Gastroesophageal sphincter (tissue), 4 donors: Measurements from ENCODE around the gene ABCC5. TPM values are rescaled to one million over a fixed set of nuclear protein-coding genes. Genes with fewer than 3 reads are reported as not detected.
"Not testable (repeated sequence)": the region's sequence is repeated elsewhere in the genome, so short reads cannot be mapped to it uniquely, and the experiment has no call there.

Experiments used
- ATAC-seq: fragments of 150-250 bp; one replicate; pipeline ENCODE4 v1.9.1; 2016; ENCODE audit warnings: mild to moderate bottlenecking, moderate library complexity
- H3K27ac ChIP-seq, 4 donors: fragments of 200-600 bp; sonication (generic) in 3 of 4; 1 replicate in 3 of 4; 2 replicates in 1 of 4; pipeline ENCODE4 v1.5.1; 2016 to 2019
- H3K27me3 ChIP-seq: fragments of 200-600 bp; sonication (generic); one replicate; pipeline ENCODE4 v1.5.1; 2019
- H3K36me3 ChIP-seq, 2 donors: fragments of 200-600 bp; sonication (generic); one replicate each; pipeline ENCODE4 v1.5.1; 2019; ENCODE audit warnings: control low read depth in 1 of 2
- H3K4me1 ChIP-seq, 3 donors: fragments of 200-600 bp; sonication (generic); 1 replicate in 2 of 3; 2 replicates in 1 of 3; pipeline ENCODE4 v1.5.1; 2016 to 2019; ENCODE audit warnings: control low read depth in 2 of 3
- H3K4me3 ChIP-seq, 2 donors: fragments of 200-600 bp; sonication (generic); one replicate each; pipeline ENCODE4 v1.5.1; 2019; ENCODE audit warnings: mild to moderate bottlenecking in 1 of 2, moderate library complexity in 1 of 2
- H3K9me3 ChIP-seq, 3 donors: fragments of 200-600 bp; sonication (generic); one replicate each; pipeline ENCODE4 v1.5.1; 2017 to 2019; ENCODE audit warnings: control low read depth in 2 of 3
- EP300 ChIP-seq: sonication (generic); formaldehyde crosslinking; IDR thresholded peaks from one replicate; pipeline ENCODE4 v1.6.1; 2017; ENCODE audit warnings: antibody characterized with exemption, mild to moderate bottlenecking
- POLR2A ChIP-seq, 2 donors: fragments of 450-650 bp; IDR thresholded peaks; one replicate each; pipeline ENCODE4 v1.6.1; 2017; ENCODE audit warnings: antibody characterized with exemption in 2 of 2, mild to moderate bottlenecking in 2 of 2, moderate library complexity in 1 of 2
- POLR2AphosphoS5 ChIP-seq: sonication (generic); formaldehyde crosslinking; IDR thresholded peaks from one replicate; pipeline ENCODE4 v1.6.1; 2017; ENCODE audit warnings: antibody characterized with exemption
- WGBS, 2 donors: methylation state at CpG; one replicate each; pipeline ENCODE4 v1.1.5; 2018; ENCODE audit warnings: low coverage in 1 of 2; 5-methylcytosine and 5-hydroxymethylcytosine counted together
- total RNA-seq, 4 donors: library from RNA; depleted of rRNA; stranded (reverse); fragments of >200 nt; gene quantifications; one replicate each; pipeline ENCODE4 v1.1.0, GENCODE V29; 2016
- TF ChIP-seq, protein P1 (sequence below), 4 experiments: fragments of 200-600 bp in 2 of 4; fragments of 450-650 bp in 2 of 4; sonication (generic) in 1 of 4; IDR thresholded peaks; one replicate each; pipeline ENCODE4 v1.5.1; 2017 to 2019; ENCODE audit warnings: antibody characterized with exemption in 4 of 4, mild to moderate bottlenecking in 2 of 4, moderate library complexity in 2 of 4

Gene ABCC5
- total RNA-seq, 4 donors from 2014 or later, result 16.2 to 25.1 (median 17.5) TPM

DNA sequence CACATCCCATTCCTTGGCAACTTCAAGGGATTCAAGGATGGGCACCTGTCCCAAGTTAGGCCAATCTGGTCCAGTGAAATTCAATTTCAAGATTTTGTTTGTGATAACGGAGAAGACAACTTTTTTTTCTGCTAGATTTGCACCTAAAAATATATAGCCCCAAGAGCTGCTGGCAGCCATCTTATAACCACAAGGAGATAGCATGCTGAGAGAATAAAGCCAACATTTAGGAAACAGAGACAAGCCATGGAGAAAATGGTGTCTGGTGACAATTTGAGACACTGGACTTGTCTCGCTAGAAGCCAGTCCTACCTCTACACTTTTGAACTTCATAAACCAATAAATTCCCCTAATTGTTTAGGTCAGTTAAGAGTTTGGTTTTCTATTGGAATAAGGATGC, 138.4 kb downstream of the ABCC5 start:
- Histone ChIP-seq H3K9me3 (no peaks in the 10 kb centered on the region), H3K36me3 (peaks cover 0 to 16% of the 10 kb centered on the region in 2 donors), H3K27ac (no peak overlapping the region), H3K27me3 (no peaks in the 10 kb centered on the region), H3K4me3 (no peak overlapping the region), H3K4me1 (peaks cover 3 to 42% (median 7%) of the 10 kb centered on the region in 3 donors)
- no peak for ATAC-seq
- 78 to 96% methylated on average over 2 of the region's 2 CpGs for WGBS, 2 donors
- TF ChIP-seq EP300, result no peak
- TF ChIP-seq, protein P1, sequence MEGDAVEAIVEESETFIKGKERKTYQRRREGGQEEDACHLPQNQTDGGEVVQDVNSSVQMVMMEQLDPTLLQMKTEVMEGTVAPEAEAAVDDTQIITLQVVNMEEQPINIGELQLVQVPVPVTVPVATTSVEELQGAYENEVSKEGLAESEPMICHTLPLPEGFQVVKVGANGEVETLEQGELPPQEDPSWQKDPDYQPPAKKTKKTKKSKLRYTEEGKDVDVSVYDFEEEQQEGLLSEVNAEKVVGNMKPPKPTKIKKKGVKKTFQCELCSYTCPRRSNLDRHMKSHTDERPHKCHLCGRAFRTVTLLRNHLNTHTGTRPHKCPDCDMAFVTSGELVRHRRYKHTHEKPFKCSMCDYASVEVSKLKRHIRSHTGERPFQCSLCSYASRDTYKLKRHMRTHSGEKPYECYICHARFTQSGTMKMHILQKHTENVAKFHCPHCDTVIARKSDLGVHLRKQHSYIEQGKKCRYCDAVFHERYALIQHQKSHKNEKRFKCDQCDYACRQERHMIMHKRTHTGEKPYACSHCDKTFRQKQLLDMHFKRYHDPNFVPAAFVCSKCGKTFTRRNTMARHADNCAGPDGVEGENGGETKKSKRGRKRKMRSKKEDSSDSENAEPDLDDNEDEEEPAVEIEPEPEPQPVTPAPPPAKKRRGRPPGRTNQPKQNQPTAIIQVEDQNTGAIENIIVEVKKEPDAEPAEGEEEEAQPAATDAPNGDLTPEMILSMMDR (IDR thresholded peaks at IDR 0.05), result no peak
- TF ChIP-seq POLR2AphosphoS5, result no peak
- no peak for TF ChIP-seq POLR2A (IDR thresholded peaks at IDR 0.05)

DNA sequence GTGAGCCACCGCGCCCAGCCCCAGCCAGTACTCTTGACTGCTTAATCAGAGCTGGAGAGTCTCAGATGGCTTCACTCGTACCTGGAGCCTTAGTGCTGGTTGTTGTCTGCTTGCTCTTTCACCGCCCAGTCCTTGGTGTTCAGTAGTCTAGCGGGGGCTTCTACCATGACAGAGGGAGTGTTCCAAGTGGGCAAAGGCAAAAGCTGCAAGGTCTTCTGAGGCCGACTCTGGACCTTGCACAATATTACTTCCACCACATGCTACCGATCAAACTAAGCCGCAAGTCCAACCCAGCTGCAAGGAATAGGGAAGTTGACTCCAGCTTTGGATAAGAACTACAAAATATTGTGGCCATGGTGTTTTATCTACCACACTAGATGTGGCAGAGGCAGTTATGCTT, 139.6 kb downstream of the ABCC5 start:
- ATAC-seq, result peak; percentile 46

GRCh38 chr3:183877227-183877626, 140.5 kb downstream of the ABCC5 start:
- Histone ChIP-seq H3K4me1 (peaks cover 0 to 22% (median 0%) of the 10 kb centered on the region in 3 donors), H3K36me3 (peaks cover 0 to 16% of the 10 kb centered on the region in 2 donors)
- H3K27ac ChIP-seq, H3K4me3 ChIP-seq, ATAC-seq, H3K9me3 ChIP-seq, H3K27me3 ChIP-seq: not testable (repeated sequence)
- 71 to 81% methylated on average over 5 of the region's 5 CpGs for WGBS, 2 donors

More for the DNA sequence above, 139.6 kb downstream of the ABCC5 start:
- no peaks in the 10 kb centered on the region for H3K9me3 ChIP-seq
- peaks cover 0 to 30% (median 0%) of the 10 kb centered on the region in 3 donors for H3K4me1 ChIP-seq
- no peak overlapping the region for H3K27ac ChIP-seq
- TF ChIP-seq, protein P1 (IDR thresholded peaks at IDR 0.05), result no peak
- no peak for TF ChIP-seq POLR2AphosphoS5
- no peak for TF ChIP-seq EP300
- no peak for TF ChIP-seq POLR2A (IDR thresholded peaks at IDR 0.05)
- H3K27me3 ChIP-seq, result no peaks in the 10 kb centered on the region
- peaks cover 0 to 16% of the 10 kb centered on the region in 2 donors for H3K36me3 ChIP-seq
- 74 to 100% methylated on average over 2 to 6 of the region's 8 CpGs for WGBS, 2 donors
- no peak overlapping the region for H3K4me3 ChIP-seq

- H3K4me1 ChIP-seq, result peaks cover 0 to 13% (median 0%) of the 10 kb centered on the region in 3 donors
- H3K4me3 ChIP-seq, result no peak overlapping the region
- peaks cover 0 to 16% of the 10 kb centered on the region in 2 donors for H3K36me3 ChIP-seq
- H3K27ac ChIP-seq, result no peak overlapping the region
- H3K27me3 ChIP-seq, result no peaks in the 10 kb centered on the region
- TF ChIP-seq, protein P1 (IDR thresholded peaks at IDR 0.05), result no peak
- TF ChIP-seq EP300, result no peak
- TF ChIP-seq POLR2A (IDR thresholded peaks at IDR 0.05), result no peak
- TF ChIP-seq POLR2AphosphoS5, result no peak
- no peaks in the 10 kb centered on the region for H3K9me3 ChIP-seq
- no peak for ATAC-seq
These were observed 142.3 kb downstream of the ABCC5 start for GRCh38 chr3:183875411-183875810.

GRCh38 chr3:183873914-183874313, 143.8 kb downstream of the ABCC5 start:
- 83 to 97% methylated on average over 3 of the region's 3 CpGs for WGBS, 2 donors
- ATAC-seq, result no peak

More at GRCh38 chr3:183873914-183874313, 143.8 kb downstream of the ABCC5 start:
- H3K9me3 ChIP-seq, result no peaks in the 10 kb centered on the region
- no peak overlapping the region for H3K4me3 ChIP-seq
- no peaks in the 10 kb centered on the region for H3K27me3 ChIP-seq
- H3K27ac ChIP-seq, result no peak overlapping the region
- H3K4me1 ChIP-seq, result peaks cover 0 to 9% (median 0%) of the 10 kb centered on the region in 3 donors
- H3K36me3 ChIP-seq, result peaks cover 0 to 16% of the 10 kb centered on the region in 2 donors
- TF ChIP-seq, protein P1 (IDR thresholded peaks at IDR 0.05), result no peak
- TF ChIP-seq EP300 (no peak), POLR2A (IDR thresholded peaks at IDR 0.05) (no peak), POLR2AphosphoS5 (no peak)
